Endothelial cell of umbilical vein (primary cell): Measurements from ENCODE around the gene HECW1. TPM values are rescaled to one million over a fixed set of nuclear protein-coding genes. Genes with fewer than 3 reads are reported as not detected.

Experiments used
- BruUV-seq: library from RNA; stranded (reverse); fragments of 400-500 nt; replicated peaks from 2 replicates; lab custom pipeline; 2021; lab: Mats Ljungman, UMichigan
- CTCF ChIA-PET: fragments of 300-600, 350-600 bp; sonication (Branson Sonifier 250); formaldehyde crosslinking; loops from one replicate; lab custom pipeline; 2021; ENCODE audit warnings: antibody characterized with exemption, inconsistent platforms; lab: Charles Lee
- POLR2A ChIA-PET: fragments of 300-600, 350-600 bp; sonication (Branson Sonifier 250); formaldehyde crosslinking; loops from one replicate; lab custom pipeline; 2021; ENCODE audit warnings: antibody characterized with exemption, inconsistent platforms; lab: Charles Lee
- DNase-seq: peaks from one replicate; pipeline ENCODE4 v3.0.0-alpha.2; 2011; ENCODE audit warnings: low read depth, low spot score
- FAIRE-seq: peaks from 2 replicates; lab custom pipeline; 2011; peaks lifted over from hg19 to GRCh38; lab: Jason Lieb, UNC
- H2AFZ ChIP-seq: 2 replicates; pipeline ENCODE4 v1.6.0; 2012; ENCODE audit warnings: low read depth, low read length, control low read depth, inconsistent platforms
- H3K27ac ChIP-seq: 2 replicates; pipeline ENCODE4 v1.5.1; 2011; ENCODE audit warnings: low read depth, mild to moderate bottlenecking, control low read depth, low read length, moderate library complexity; ENCODE audit not compliant: insufficient read depth
- H3K27me3 ChIP-seq, 2 experiments: 2 replicates each; pipeline versions ENCODE4 v1.6.0 to v1.6.1; 2011; ENCODE audit warnings: low read length in 2 of 2, mixed read lengths in 1 of 2; ENCODE audit not compliant: control insufficient read depth in 2 of 2, insufficient read depth in 2 of 2
- H3K36me3 ChIP-seq, 2 experiments: 2 replicates in 1 of 2; 3 replicates in 1 of 2; pipeline ENCODE4 v1.5.1; 2011; ENCODE audit warnings: low read length in 2 of 2, mild to moderate bottlenecking in 1 of 2, moderate library complexity in 1 of 2; ENCODE audit not compliant: control insufficient read depth in 2 of 2, insufficient read depth in 2 of 2; ENCODE audit errors: extremely low read depth in 1 of 2
- H3K4me1 ChIP-seq: 3 replicates; pipeline ENCODE4 v1.5.1; 2011; ENCODE audit warnings: mild to moderate bottlenecking, low read length; ENCODE audit not compliant: control insufficient read depth, insufficient read depth; ENCODE audit errors: extremely low read depth
- H3K4me2 ChIP-seq: 2 replicates; pipeline ENCODE4 v1.6.1; 2011; ENCODE audit warnings: low read length, control low read depth, mixed read lengths; ENCODE audit not compliant: insufficient read depth
- H3K4me3 ChIP-seq, 3 experiments: fragments of 200-600 bp in 1 of 3; sonication (generic), shearing (Covaris generic) in 1 of 3; replicated peaks in 1 of 3; 2 replicates each; pipeline ENCODE4 v1.5.1; 2011 to 2016; ENCODE audit warnings: control low read depth in 3 of 3, low read length in 3 of 3, mild to moderate bottlenecking in 2 of 3, inconsistent platforms in 1 of 3, low read depth in 1 of 3, moderate library complexity in 1 of 3; ENCODE audit not compliant: insufficient read depth in 1 of 3
- H3K79me2 ChIP-seq: 2 replicates; pipeline ENCODE4 v1.6.0; 2012; ENCODE audit warnings: low read length, inconsistent platforms; ENCODE audit not compliant: control insufficient read depth, insufficient read depth
- H3K9ac ChIP-seq: replicated peaks from 2 replicates; pipeline ENCODE3; 2011; ENCODE audit warnings: low read length, control low read depth; ENCODE audit not compliant: insufficient read depth; ENCODE audit errors: extremely low read depth
- H3K9me1 ChIP-seq: replicated peaks from 3 replicates; pipeline ENCODE4 v1.6.0; 2011; ENCODE audit warnings: mild to moderate bottlenecking, low read length; ENCODE audit not compliant: control insufficient read depth, insufficient read depth; ENCODE audit errors: extremely low read depth
- H3K9me3 ChIP-seq: replicated peaks from 2 replicates; pipeline ENCODE4 v1.5.1; 2012; ENCODE audit warnings: low read length, inconsistent platforms; ENCODE audit not compliant: control insufficient read depth, insufficient read depth
- H4K20me1 ChIP-seq: replicated peaks from 2 replicates; pipeline ENCODE3; 2011; ENCODE audit warnings: mild to moderate bottlenecking, low read length; ENCODE audit not compliant: control insufficient read depth, insufficient read depth; ENCODE audit errors: extremely low read depth
- CTCF ChIP-seq, 2 donors: IDR thresholded peaks; 1 replicate in 1 of 2; 2 replicates in 1 of 2; pipeline ENCODE4 v1.5.1; 2011; ENCODE audit warnings: low read length in 2 of 2, mild to moderate bottlenecking in 2 of 2, moderate library complexity in 2 of 2, control low read depth in 1 of 2, inconsistent platforms in 1 of 2, low read depth in 1 of 2; ENCODE audit not compliant: insufficient read depth in 1 of 2; ENCODE audit errors: extremely low read depth in 1 of 2
- EZH2 ChIP-seq: IDR thresholded peaks from 2 replicates; pipeline ENCODE4 v1.6.1; 2012; ENCODE audit warnings: borderline replicate concordance, low read depth, mild to moderate bottlenecking, moderate library complexity, low read length, inconsistent platforms; ENCODE audit not compliant: severe bottlenecking
- FOS ChIP-seq: IDR thresholded peaks from 2 replicates; pipeline ENCODE4 v1.6.1; 2011; ENCODE audit warnings: mild to moderate bottlenecking, low read length, moderate library complexity, borderline replicate concordance; ENCODE audit not compliant: insufficient read depth
- GATA2 ChIP-seq: IDR thresholded peaks from 2 replicates; pipeline ENCODE4 v1.7.0; 2011; ENCODE audit warnings: low read depth, mild to moderate bottlenecking, moderate library complexity, mixed read lengths, low read length; ENCODE audit not compliant: insufficient read length, insufficient read depth
- JUN ChIP-seq: IDR thresholded peaks from 2 replicates; pipeline ENCODE4 v1.6.1; 2011; ENCODE audit warnings: borderline replicate concordance, low read depth; ENCODE audit not compliant: insufficient read length, insufficient read depth
- MAX ChIP-seq: IDR thresholded peaks from 2 replicates; pipeline ENCODE4 v1.6.1; 2011; ENCODE audit not compliant: insufficient read depth, insufficient read length
- MYC ChIP-seq: IDR thresholded peaks from one replicate; pipeline ENCODE4 v1.6.1; 2011; ENCODE audit warnings: mild to moderate bottlenecking, low read depth, low read length
- POLR2A ChIP-seq: IDR thresholded peaks from 2 replicates; pipeline ENCODE4 v1.6.1; 2012; ENCODE audit warnings: low read depth, mild to moderate bottlenecking, control low read depth, low read length
- POLR2AphosphoS5 ChIP-seq: IDR thresholded peaks from 2 replicates; pipeline ENCODE4 v1.6.1; 2012; ENCODE audit warnings: low read depth, mild to moderate bottlenecking, control low read depth, low read length, moderate library complexity; ENCODE audit not compliant: insufficient read depth
- dilution Hi-C: fragments of 300-500 bp; cut with MboI; formaldehyde crosslinking; loops from one replicate; pipeline ENCODE4 v1.15.0; 2019; ENCODE audit warnings: low sequenced_read_pairs; ENCODE audit not compliant: extremely low pct_ligation_motif_present
- intact Hi-C: fragments of 100-400 bp; cut with micrococcal nuclease; formaldehyde crosslinking; loops from one replicate; pipeline ENCODE4 v1.10.0; 2022
- polyA plus RNA-seq, 4 experiments: library from polyadenylated mRNA; depleted of rRNA in 3 of 4; stranded (reverse) in 3 of 4; unstranded in 1 of 4; fragments of >200 nt; gene quantifications; 2 replicates each; pipeline versions ENCODE4 v1.2.1 to v1.2.3, GENCODE V29; 2011 to 2012; ENCODE audit warnings: missing spikeins in 1 of 4
- total RNA-seq: library from RNA; stranded (reverse); gene quantifications from 2 replicates; pipeline ENCODE4 v1.2.3, GENCODE V29; 2021

HECW1 gene
- total and polyA plus RNA-seq, 2 donors (not counting 3 experiments of a cell fraction or from before 2014, with no cell fraction given): not detected

DNA sequence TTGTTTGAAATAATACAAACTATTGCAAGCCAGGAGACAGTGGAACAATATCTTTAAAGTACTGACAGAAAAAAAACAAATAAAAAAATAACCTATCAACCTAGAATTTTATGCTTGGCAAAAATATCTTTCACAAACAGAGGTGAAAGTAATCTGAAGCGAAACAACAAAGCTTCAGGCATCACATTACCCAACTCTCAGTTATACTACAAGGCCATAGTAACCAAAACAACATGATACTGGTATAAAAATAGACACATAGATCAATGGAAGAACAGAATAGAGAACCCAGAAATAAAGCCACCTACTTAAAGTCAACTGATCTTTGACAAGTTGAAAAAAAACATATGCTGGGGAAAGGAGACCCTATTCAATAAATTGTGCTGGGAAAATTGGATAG is 26.5 kb upstream of the HECW1 start:
- H3K4me2 ChIP-seq: no peak overlapping the region
- H3K9me3 ChIP-seq: no peaks in the 10 kb centered on the region
- no peaks in the 10 kb centered on the region for H3K27me3 ChIP-seq
- H3K4me1 ChIP-seq: no peaks in the 10 kb centered on the region
- H3K36me3 ChIP-seq: no peaks in the 10 kb centered on the region
- H3K27ac ChIP-seq: no peak overlapping the region
- H3K79me2 ChIP-seq: no peaks in the 10 kb centered on the region
- no peak overlapping the region for H3K4me3 ChIP-seq
- BruUV-seq: no TSS peak
- CTCF ChIA-PET: interaction anchor here (0.8 to 1.3 kb wide), 2 partner anchors 10 to 22 kb away, joined by 3 read pairs; no protein-coding TSS in a partner anchor
- TF ChIP-seq MYC (no peak), CTCF (IDR thresholded peaks at IDR 0.05; ENCODE audit: extremely low read depth in 1 of 2, insufficient read depth in 1 of 2, low read depth in 1 of 2, low read length in 2 of 2) (no peak), POLR2AphosphoS5 (no peak), EZH2 (no peak), GATA2 (no peak), JUN (no peak), POLR2A (no peak), FOS (no peak), MAX (no peak)
- no peak for DNase-seq
- dilution Hi-C loops (no loop called here), intact Hi-C loops (no loop called here)
- no peaks in the 10 kb centered on the region for H4K20me1 ChIP-seq
- FAIRE-seq: no peak
- no peak overlapping the region for H3K9ac ChIP-seq
- H2AFZ ChIP-seq: no peak overlapping the region
- no peaks in the 10 kb centered on the region for H3K9me1 ChIP-seq
- POLR2A ChIA-PET: no interaction called here
